Measurements from ENCODE around the gene TTC38.

The TTC38 gene

GRCh38 chr22:46267431-46268279 lies at the start of gene TTC38:
Gene TTC38 (plus strand): TSS chr22:46268008. CDS start chr22:46268040, 32 bp downstream.
- ChIA-PET CTCF (interaction anchor here (0.6 to 1.7 kb wide), 10 partner anchors 8 to 273 kb away, joined by 3 to 9 read pairs (median 3); partner anchors contain the start of gene CDPF1), POLR2A (interaction anchor here (0.8 to 1.5 kb wide), 6 partner anchors 17 to 271 kb away, joined by 3 to 9 read pairs (median 3); partner anchors contain the start of genes CDPF1 and TRMU)
- peak within 1 kb of the TSS; percentile 70 for H3K4me3 ChIP-seq (ENCODE audit: low read depth, low read length)
- TF ChIP-seq CTCF (IDR thresholded peaks at IDR 0.05; ENCODE audit: insufficient read depth, low read length, missing control alignments) = no peak
- no peak for DNase-seq (ENCODE audit: low read depth, low spot score)

DNA sequence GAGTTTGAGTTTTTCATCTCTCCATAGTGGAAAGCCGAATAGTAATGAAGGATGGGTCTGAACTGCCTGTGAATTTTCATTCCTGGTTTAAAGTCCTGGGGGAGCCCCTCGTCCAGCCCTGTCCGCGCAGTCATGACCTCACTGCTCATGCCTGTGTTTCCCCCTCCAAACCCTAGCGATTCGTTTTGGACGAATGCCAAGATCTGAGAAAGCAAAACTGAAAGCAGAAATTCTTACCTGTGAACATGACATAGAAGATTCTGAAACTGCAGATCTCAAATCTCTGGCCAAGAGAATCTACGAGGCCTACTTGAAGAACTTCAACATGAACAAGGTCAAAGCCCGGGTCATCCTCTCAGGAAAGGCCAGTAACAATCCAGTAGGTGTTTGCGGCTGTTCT lies 48.2 kb upstream of the TTC38 start:
- ChIA-PET CTCF (no interaction called here), POLR2A (no interaction called here)
- DNase-seq (ENCODE audit: low read depth, low spot score) = no peak
- TF ChIP-seq CTCF (IDR thresholded peaks at IDR 0.05; ENCODE audit: insufficient read depth, low read length, missing control alignments) = no peak
- no peak overlapping the region for H3K4me3 ChIP-seq (ENCODE audit: low read depth, low read length)

DNA sequence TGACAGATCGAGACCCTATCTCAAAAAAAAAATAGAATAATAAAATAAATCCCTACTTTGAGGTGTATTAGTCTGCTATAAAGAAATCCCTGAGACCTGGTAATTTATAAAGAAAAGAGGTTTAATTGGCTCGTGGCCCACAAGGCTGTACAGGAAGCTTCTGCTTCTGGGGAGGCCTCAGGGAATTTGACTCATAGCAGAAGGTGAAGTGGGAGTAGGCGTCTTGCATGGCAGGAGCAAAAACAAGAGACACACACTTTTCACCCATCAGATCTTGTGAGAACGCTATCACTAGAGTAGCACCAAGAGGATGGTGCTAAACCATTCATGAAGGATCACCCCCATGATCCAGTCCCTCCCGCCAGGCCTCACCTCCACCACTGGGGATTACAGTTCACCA lies 46.9 kb upstream of the TTC38 start:
- TF ChIP-seq CTCF (IDR thresholded peaks at IDR 0.05; ENCODE audit: insufficient read depth, low read length, missing control alignments) = no peak
- H3K4me3 ChIP-seq (ENCODE audit: low read depth, low read length) = no peak overlapping the region
- CTCF ChIA-PET = no interaction called here
- POLR2A ChIA-PET = no interaction called here
- no peak for DNase-seq (ENCODE audit: low read depth, low spot score)

DNA sequence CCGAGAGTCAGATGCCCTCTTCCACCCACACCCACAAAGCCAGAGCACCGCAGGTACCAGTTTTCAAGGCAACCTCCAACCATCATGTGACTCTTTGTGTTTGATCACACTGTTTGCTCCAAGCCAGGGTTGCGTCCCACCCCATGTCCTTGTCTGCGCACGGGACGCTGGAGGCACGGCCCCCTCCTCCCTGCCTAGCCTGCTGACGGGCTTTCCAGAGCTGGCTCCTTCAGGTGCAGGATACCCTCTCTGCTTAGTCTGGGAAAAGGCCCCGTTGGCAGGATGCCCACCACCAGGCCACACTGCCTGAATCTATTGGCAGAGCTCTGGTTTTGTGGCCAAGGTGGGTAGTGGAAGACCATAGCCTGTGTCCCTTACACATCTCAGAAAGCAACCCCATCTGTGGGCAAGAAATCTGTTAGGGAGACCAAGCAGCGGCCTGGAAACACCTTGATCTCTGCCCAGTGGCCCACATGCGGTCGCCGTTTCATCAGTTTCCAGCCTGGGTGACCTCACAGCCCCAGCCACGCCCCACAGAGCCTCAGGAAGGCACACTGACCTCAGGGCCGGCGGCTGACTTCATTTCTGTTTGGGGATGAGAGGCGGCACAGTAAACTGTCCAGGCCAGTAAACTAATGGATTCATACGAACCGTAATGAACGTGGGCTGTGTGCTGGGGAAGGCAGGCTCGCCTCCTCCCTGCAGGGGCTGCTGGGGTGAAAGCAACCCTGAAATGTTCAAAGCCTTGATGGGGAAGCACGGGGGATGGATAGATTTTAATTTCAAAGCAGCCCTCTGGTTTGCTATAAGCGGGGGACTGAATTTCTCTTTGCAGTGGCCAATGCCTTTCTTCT lies 43.5 kb upstream of the TTC38 start:
- H3K4me3 ChIP-seq (ENCODE audit: low read depth, low read length) = no peak overlapping the region
- ChIA-PET POLR2A (interaction anchor here (0.6 kb wide), 1 partner anchor 35 kb away, joined by 5 read pairs; no protein-coding TSS in a partner anchor), CTCF (no interaction called here)
- TF ChIP-seq CTCF (IDR thresholded peaks at IDR 0.05; ENCODE audit: insufficient read depth, low read length, missing control alignments) = no peak
- DNase-seq (ENCODE audit: low read depth, low spot score) = no peak

- TF ChIP-seq CTCF (IDR thresholded peaks at IDR 0.05; ENCODE audit: insufficient read depth, low read length, missing control alignments) = no peak
Observed at GRCh38 chr22:46224898-46225290, 42.9 kb upstream of the TTC38 start.

GRCh38 chr22:46225631-46226030 lies 42.2 kb upstream of the TTC38 start:
- CTCF ChIA-PET = no interaction called here
- POLR2A ChIA-PET = no interaction called here
- DNase-seq (ENCODE audit: low read depth, low spot score) = no peak

More at GRCh38 chr22:46224898-46225290, 42.9 kb upstream of the TTC38 start:
- ChIA-PET POLR2A (interaction anchor here (0.6 kb wide), 1 partner anchor 36 kb away, joined by 5 read pairs; no protein-coding TSS in a partner anchor), CTCF (no interaction called here)
- no peak for DNase-seq (ENCODE audit: low read depth, low spot score)
- no peak overlapping the region for H3K4me3 ChIP-seq (ENCODE audit: low read depth, low read length)

More at GRCh38 chr22:46225631-46226030, 42.2 kb upstream of the TTC38 start:
- no peak overlapping the region for H3K4me3 ChIP-seq (ENCODE audit: low read depth, low read length)
- no peak for TF ChIP-seq CTCF (IDR thresholded peaks at IDR 0.05; ENCODE audit: insufficient read depth, low read length, missing control alignments)

Measured in AG04449 (cell line).